Measurements from ENCODE around the gene RELL2. TPM values are rescaled to one million over a fixed set of nuclear protein-coding genes. Genes with fewer than 3 reads are reported as not detected.
A peak's percentile ranks its signal among the peaks of the same experiment; 100 is the strongest.

The RELL2 gene
- total RNA-seq, 1 experiment from 2014 or later = 3.4 TPM

DNA sequence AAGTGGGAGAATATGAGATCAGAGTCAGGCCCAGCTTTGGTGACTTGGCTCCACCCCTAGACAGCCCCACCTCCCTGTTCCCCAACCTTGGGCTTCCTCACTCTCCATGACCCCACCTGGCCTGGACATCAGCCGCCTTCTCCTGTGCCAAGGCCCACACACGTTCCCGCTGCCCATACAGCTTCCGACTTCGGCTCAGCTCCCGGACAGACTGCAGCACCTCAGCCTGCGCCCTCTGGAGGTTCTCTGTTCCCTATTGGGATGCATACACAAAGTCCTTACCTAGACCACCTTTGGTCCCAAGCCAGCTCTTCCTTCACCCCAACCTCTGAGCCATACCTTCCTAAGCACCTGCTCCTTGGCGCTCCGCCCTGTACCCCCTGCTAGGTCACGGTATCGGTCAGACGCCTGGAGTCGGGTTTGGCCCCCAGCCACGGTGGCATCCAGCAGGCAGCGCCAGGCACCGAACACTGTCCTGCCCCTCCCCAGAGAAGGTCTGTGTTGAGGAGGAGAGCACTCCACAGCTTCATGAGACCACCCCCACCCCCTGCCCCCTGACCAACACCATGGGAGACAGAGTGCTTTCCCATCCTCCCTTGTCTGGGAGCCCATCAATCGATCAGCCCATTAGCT lies 12.4 kb downstream of the RELL2 start:
- no peak for DNase-seq (ENCODE audit: low read depth)

DNA sequence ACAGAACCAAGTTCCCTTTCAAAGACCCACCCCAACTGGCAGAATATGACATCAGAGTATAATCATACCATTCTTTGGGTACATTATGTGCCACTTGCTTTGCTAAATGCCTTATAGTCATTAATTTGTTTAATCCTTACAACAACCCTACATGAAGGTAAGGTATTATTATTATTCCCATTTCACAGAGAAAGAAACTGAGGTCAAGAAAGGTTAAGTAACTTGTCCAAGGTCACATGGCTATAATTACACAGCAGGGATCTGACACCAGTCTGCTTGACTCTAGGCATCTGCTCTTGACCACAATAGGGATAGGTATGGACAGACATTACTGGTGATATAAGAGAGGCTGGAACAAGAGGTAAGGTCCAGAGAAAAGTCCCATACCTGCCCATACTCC lies 13.2 kb downstream of the RELL2 start:
- DNase-seq (ENCODE audit: low read depth) = no peak

DNA sequence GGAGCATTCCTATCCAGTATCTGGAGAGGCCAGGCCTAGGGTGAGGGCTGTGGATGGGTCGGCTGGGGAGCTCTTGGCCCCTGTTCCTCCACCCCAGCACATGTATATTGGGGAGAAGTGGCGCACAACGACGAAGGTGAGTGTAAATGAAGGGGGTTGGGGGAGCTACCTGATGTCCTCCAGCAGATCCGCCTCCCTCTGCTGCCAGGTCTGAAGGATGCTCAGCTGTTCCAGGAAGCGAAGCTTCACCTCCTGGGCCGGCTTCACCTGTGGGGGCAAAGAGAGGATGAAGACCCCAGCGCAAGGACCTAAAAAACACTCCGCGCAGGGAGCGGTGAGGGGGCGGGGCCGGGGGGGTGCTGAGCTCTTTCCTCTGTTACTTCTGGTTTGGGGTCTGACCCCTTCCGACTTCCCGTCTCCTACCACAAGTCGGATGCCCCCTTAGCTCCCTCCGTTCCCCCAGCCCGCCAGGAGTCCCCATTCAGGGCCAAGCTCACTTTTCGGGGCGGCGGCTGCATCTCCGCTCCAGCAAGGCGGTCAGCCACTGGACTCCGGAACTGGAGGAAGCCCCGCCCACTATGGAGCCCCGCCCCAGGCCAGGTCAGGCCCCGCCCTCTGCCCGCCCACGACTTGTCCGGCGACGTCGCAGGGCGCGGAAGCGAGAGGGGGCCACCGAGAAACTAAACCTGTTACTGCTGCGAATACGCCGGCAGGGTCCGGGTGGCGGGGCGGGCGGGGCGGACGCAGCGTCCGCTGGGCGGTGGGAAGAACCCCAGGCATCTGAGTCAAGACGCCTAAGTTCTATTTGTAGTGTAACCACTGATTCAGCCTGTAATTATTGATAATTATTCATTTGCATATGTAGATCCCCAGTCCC lies 14.3 kb downstream of the RELL2 start, which contains the start of gene FCHSD1:
FCHSD1 (minus strand) TSS at position 568 of the 877 bp plus-strand sequence; CDS start at position 518, 50 bp downstream.
- DNase-seq (ENCODE audit: low read depth) = peak; percentile 82

DNA sequence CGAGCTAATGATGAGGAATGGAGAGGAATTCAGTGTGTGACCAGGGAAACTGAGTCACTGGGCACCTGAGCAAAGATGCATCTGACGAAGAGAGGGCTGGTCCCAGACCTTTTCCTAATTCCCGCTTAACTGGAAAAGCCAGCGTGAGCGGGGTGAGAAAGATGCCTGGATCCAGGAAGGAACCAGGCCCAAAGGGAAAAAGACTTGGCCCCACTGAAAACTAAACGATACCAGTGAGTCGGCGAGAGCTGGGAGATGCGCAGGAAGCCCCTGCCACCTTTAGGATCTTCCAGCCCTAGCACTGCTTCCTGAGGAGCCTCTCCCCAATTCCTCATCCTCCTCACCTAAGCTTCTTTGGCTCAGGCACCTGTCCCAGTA lies 14.9 kb downstream of the RELL2 start:
- no peak for DNase-seq (ENCODE audit: low read depth)

DNA sequence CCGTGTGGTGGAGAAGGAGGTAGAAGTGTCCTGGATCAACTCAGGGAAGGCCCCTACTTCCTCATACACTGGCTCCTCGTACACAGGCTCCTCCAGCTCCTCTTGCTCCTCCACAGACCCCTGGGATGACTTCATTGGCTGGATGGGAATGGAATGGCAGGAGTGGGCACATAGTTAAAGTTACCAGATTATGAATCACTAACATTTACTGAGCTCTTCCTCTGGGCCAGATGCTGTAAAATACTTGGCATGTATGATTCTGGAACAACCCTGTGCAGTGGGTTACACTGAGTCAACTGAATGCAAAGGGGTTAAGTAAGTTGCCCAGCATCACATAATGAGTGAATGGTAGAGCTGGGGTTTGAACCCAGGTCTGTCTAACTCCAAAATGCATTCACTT lies 17.5 kb downstream of the RELL2 start:
- peak; percentile 60 for DNase-seq (ENCODE audit: low read depth)

DNA sequence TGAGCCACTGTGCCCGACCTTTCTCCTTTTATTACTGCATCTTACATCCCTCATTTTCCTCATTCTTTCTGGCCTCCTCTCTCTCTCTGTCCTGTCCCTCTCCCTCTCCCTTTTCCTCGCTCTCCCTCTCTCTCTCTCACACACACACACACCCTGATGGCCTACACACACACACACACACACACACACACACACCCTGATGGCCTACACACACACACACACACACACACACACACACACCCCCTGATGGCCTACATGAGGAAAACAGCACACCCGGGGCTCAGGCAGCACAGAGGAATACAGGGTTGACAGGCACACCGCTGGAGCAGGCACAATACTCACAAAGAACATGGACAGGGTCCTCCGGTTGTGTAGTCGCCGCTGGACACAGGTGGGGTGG lies 18.2 kb downstream of the RELL2 start:
- DNase-seq (ENCODE audit: low read depth) = no peak

DNA sequence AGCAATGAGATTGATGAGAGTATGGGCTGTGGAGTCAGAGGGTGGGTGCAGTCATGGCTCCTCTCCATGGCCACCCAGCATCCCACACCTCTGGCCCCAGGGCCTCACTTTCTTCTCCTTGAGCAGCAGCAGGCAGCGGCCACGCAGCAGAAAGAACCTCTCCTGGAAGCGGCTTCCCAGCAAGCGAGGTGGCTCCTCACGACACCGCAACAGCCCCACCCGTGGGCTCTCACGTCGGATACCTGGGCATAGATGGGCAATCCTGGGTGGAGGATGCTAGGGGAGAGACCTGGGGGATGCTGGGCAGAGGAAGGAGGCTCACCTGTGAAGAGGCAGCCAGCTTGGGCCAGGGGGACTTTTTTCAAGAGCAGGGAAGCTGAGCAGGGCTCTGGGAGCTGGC lies 19.6 kb downstream of the RELL2 start:
- DNase-seq (ENCODE audit: low read depth) = no peak

DNA sequence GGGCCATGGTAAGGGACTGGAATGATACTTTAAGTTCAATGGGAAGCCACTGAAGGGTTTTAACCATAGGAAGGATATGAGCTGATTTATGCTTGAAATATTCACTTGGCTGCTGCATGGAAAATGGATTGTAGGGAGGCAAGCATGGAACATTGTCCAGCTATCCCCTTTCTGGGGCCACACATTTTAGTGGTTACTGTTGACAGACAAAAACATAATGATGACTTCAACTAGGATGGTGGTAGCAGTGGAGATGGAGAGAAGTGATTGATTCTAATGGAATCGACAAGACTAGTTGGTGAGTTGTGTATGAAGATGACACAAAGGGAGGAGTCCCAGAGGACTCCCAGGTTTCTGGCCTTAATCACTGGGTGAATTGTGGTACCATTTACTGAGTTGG lies 20.6 kb downstream of the RELL2 start:
- DNase-seq (ENCODE audit: low read depth) = no peak

DNA sequence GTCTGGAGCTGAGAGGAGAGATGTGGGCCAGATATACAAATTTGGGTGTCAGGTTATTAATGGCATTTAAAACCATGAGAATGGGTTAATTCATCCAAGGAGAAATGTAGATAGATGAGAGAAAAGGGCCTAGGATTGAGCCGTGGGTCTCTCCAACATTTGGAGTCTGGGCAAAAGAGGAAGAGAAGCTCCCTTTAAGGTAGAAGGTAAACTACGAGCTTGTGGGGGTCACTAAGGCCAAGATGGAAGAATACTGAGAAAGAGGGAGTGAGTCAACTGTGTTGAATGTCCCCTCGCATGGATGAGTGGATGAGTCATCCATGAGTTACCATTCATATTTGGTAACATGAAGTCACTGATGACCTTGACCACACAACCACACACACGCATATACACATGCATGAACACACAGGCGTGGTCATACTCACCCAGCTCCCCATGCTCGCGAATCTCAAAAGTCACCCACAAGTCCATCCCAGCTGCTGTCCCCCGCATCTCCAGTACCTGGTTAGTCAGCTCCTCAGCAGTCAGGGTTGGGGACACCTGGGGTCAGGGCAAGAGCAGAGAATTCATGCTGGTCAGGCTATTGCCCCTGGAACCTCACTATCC lies 21.2 kb downstream of the RELL2 start:
- DNase-seq (ENCODE audit: low read depth) = peak; percentile 90

DNA sequence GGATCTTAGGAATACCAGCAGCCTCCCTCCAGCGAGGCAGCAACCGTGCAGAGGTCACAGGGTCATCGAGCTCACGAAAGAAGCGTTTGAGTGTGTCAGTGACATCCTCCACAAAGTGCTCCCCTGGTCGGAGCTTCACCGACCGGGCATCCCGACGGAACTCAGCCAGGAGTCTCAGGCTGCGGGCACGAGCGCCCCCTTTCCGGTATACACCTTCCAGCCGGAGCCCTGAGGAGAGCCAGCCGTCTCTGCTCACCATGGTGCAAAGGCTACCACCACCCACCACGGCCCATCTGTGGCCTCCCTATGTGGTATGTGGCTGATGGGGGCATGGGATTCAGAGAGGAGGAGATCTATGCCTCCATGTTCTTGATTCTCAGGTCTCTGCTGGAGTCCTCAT lies 25.2 kb downstream of the RELL2 start:
- DNase-seq (ENCODE audit: low read depth) = no peak

DNA sequence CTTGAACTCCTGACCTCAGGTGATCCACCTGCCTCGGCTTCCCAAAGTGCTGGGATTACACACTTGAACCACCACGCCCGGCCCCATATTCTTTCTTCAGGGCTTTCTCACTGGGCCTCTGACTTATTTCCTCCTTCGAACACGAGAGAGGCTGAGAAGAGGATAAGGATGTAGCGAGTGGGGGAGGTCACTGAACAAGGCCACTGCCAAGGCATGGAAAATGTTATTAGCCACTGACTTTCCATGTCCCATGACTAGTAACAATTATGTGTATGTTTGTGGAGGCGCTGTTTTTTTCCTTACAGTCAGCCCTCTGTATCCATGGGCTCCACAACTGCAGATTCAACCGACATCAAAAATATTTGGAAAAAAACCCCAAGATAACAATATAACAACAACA lies 26.7 kb downstream of the RELL2 start:
- no peak for DNase-seq (ENCODE audit: low read depth)

DNA sequence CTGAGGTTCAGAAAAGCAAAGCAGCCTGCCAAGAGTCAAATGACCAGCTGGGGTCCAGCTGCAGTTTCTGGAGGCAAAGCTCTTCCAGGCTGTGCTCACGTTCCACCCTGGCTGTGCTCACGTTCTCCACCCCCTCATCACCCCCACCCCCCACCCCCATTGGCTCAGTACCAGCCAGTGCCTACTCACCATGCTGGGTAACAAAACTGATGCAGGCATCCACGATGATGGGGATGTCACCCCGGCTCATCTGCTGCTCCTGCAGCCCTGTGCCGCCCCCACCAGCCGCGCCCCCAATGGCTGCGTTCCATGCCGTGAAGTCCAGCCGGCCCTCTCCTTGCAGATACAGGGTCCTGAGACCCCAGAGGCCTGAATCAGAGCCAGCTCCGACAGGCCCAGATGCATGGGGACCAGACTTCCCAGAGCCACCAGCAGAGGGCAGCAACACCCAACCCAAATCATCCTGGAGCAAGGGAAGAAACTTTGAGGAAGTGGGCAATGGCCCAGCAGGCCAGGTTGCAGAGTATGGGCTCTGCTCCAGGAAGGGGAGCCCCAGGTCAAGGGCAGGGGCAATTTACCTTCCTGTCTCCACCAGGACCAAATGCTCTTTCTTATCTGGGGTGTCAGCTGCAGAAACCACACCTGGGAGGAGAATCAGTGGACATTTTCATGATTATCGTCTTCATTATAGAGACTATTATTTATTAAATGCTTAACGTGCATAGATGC lies 28.1 kb downstream of the RELL2 start:
- peak; percentile 76 for DNase-seq (ENCODE audit: low read depth)

DNA sequence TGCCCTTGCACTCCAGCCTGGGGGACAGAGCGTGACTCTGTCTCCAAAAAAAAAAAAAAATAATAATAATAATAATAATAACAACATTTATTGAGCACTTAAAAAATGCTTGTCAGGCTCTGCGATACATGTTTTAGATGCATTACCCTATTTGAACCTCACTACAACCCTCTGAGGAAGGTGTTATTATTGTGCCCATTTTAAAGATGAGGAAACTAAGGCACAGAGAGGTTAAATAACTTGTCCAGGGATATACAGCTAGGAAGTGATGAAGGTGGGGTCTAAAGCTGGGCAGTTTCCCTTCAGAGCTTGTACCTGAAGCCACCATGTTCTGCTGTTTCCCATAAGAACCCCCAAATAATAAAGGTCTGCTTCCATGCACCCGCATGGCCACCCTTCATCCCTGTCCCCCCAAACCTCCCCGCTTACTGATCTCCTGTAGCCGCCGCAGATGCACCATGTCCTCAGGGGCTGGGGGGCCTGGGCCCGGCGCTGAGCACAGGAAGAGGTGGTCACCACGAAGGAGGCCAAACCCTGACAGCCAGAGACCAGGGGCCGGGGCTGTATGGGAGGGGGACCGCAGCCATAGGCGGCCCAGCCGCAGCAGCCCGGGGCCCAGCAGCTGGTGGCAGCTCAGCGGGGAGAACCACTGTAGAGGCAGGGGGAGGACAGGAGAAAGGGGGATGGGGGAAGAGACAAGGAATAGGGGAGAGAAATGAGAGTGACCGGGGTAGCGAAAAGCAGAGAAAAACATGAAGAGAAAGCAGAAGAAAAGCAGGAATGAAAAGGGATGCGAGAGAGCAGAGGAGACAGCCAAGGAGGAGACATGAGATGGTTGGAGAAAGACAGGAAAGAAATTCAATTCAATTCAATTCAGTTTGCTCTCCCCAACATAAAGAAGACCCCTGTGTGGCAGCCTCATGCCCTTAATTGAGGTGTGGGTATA lies 29.5 kb downstream of the RELL2 start:
- DNase-seq (ENCODE audit: low read depth) = no peak

DNA sequence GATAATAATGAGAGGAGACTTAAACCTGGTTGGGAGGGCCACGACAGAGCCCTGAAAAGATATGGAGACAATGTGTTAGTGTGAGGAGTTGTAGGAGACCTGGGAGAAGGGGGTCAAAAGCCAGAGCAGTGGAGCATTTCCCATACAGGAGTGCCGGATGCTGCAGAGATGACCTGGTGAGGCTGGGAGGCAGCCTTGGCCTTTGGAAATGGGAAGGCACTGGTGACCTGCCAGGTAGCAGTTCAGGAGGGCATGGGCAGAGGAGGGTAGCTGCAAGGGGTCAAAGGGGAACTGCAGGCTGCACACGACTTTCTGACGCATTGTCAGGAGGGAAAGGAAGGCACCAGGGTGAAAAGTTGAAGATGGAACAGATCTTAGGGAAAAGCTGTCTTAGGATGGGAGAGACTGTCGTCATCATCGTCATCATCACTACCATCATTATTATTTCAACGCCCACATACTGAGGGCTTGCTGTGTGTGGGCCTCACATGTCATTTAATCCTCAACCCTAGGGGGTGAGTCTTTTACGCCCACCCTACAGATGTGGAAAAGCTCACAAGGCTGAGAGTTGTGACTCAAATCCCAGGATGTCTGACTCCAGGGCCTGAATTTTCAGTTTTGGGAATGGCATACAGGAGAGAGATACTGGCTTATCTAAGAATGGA lies 31.9 kb downstream of the RELL2 start:
- DNase-seq (ENCODE audit: low read depth) = no peak

DNA sequence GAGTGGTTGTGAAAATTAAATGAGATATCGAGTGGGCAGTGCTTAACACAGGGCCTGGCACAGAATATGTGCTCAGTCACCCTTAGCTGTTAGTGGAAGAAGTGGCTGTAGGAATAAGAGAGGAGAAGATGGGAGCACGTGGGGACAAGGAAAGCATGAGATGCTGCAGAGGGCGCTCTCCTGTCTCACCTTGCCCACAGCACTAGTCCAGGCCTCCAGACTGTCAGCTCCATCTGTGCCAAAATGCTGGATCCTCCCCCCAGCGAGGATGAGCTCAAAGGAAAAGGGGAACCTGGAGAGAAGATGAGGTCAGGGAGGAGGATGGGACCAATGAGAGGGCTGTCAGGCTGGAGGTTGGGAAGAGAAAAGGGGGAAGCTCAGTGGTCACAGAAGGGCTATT lies 32.7 kb downstream of the RELL2 start:
- no peak for DNase-seq (ENCODE audit: low read depth)

DNA sequence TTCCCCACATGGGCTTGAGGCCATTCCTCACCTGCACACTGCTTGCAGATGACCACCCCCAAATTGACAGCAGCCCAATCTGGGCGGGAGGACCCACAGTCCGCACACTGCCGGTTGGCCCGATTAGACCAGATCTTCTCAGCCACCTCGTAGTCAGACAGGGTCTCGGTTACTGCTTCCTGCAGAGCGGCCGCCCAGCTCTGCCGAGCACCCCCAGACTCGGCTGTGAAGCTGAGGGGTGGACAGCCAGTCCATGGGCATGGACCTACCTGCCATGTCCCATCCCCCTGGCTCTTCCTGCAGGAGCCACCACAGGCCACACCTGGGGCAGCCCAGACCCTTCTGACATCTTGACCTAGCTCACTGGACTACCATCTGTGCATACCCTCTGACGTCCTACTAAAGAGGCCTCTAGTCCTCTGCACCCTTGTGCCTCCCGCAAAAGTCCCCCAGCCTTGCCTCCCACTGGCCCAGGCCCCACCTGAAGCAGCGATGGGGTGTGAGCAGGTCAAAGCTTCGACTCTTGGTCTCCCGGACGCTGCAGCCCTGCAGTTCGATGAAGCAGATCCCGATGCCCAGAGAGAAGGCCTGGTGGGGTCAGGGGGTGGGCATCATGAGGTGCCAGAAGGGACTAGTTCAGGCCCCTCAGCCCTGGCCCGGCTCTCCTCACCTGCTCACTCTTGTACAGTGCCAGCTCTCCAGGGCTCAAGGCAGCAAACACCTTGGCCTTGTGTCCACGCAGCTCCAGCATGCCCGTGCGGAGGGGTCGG lies 35.5 kb downstream of the RELL2 start:
- no peak for DNase-seq (ENCODE audit: low read depth)

DNA sequence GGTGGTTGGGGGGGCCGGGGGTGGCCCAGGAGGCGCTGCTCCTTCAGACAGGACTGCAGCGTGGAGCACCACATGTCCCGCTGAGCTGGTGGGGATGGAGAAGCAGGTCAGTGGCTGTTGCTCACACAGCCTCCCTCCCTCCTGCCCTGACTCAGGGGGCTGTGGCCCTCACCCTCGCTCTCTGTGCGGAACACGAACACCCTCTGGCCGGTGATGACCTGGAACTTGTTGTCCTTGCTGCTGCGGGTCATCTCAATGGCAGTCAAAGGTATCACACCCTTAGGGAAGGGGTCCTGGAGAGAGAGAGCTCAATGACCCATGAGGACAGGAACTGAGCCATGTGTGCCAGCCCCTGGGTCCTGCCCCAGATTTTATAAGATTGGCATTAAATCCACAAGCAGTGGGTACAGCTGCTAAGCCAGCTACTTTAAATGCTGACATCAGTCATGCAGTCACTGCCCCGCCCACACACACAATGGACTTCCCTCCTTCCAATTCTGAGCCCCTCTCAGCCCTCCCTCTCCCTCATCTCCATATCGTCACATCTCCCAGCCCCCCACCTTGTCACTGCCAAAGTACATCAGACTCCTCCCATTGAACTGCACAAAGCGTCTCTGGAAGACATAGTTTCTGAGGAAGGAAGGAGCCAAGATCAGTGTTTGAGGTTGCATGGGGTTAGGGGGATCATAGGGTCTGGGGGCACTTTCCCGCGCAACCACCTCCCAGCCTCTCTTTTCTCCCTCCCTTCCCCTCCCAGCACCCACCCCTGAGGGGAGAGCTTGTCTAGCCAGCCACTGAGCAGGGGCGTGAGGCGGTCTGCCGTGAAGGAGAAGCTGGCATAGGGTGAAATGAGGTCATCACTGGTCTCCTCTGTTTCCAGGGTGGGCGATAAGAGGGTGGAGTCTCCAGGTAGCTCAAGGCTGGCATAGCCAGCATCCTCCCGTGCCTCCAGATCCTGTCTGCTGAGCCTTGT lies 36.3 kb downstream of the RELL2 start:
- no peak for DNase-seq (ENCODE audit: low read depth)

DNA sequence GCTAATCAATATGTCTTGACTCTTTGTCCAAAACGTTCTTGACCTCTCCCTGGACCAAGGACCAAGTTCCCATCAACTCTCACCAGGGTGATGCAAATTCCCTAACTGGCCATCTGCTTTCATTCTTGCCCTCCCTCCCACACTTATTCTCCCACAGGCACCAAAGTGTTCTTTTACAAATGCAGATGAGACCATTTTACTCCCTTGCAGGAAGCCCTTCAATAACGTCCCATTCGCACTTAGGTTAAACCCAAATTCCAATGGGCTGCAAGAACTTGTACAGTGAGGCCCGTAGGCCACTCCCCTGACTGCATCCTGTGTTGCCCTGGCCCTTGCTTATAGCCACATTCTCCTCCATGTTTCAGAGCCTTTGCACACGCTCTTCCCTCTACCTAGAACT lies 38.0 kb downstream of the RELL2 start:
- DNase-seq (ENCODE audit: low read depth) = no peak

DNA sequence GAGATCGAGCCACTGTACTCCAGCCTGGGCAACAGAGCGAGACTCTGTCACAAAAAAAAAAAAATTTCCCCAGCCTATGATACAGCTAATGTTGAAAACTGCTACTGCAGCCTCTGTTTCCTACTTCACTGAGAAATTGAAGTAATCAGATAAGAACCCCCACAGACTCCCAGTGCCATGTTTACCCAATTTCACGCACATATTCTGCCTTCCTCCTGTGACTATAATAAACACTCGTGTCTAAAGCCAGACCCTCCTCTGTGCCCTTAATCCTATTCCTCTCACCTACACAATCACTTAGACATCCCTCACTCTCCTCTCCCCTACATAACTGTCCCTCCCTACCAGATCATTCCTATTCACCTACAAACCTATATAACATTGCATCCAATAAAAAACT lies 38.9 kb downstream of the RELL2 start:
- DNase-seq (ENCODE audit: low read depth) = no peak
